Endothelial cell (in vitro differentiated cells): ENCODE measurements around the gene WDR77. TPM values are rescaled to one million over a fixed set of nuclear protein-coding genes. Genes with fewer than 3 reads are reported as not detected.

Experiments
- DNase-seq: peaks from one replicate; pipeline ENCODE4 v3.0.0; 2021; ENCODE audit warnings: low spot score
- H3K27ac Mint-ChIP-seq: one replicate; pipeline ENCODE4 v1.8.0; 2021; ENCODE audit warnings: mixed read lengths, inconsistent platforms; ENCODE audit not compliant: unreplicated experiment
- H3K27me3 Mint-ChIP-seq: one replicate; pipeline ENCODE4 v1.8.0; 2021; ENCODE audit warnings: mild to moderate bottlenecking, moderate library complexity, mixed read lengths, inconsistent platforms; ENCODE audit not compliant: unreplicated experiment
- H3K36me3 Mint-ChIP-seq: one replicate; pipeline ENCODE4 v1.8.0; 2021; ENCODE audit warnings: mild to moderate bottlenecking, low read depth, mixed read lengths, inconsistent platforms; ENCODE audit not compliant: unreplicated experiment
- H3K4me1 Mint-ChIP-seq: one replicate; pipeline ENCODE4 v1.8.0; 2021; ENCODE audit warnings: mild to moderate bottlenecking, mixed read lengths, inconsistent platforms; ENCODE audit not compliant: unreplicated experiment
- H3K4me3 Mint-ChIP-seq: one replicate; pipeline ENCODE4 v1.8.0; 2021; ENCODE audit warnings: mild to moderate bottlenecking, mixed read lengths, inconsistent platforms; ENCODE audit not compliant: unreplicated experiment
- H3K9me3 Mint-ChIP-seq: one replicate; pipeline ENCODE4 v1.8.0; 2021; ENCODE audit warnings: mixed read lengths, inconsistent platforms; ENCODE audit not compliant: unreplicated experiment
- CTCF ChIP-seq: fragments of 200-600 bp; sonication (generic); IDR thresholded peaks from one replicate; pipeline ENCODE4 v1.5.0; 2021; ENCODE audit warnings: antibody characterized with exemption; ENCODE audit not compliant: unreplicated experiment
- total RNA-seq: library from RNA; stranded (reverse); fragmentation: NEBNext Ultra II Directional; extraction: Animal tissue kit (Norgen Biotek cat#: 25700); gene quantifications from one replicate; pipeline ENCODE4 v1.2.1, GENCODE V29; 2021; ENCODE audit not compliant: unreplicated experiment

WDR77 gene
- total RNA-seq, 1 donor from 2014 or later: 46.2 TPM

GRCh38 chr1:111402083-111402482 is 47.0 kb downstream of the WDR77 start:
- H3K9me3 Mint-ChIP-seq: no peaks in the 10 kb centered on the region
- H3K4me3 Mint-ChIP-seq: no peak overlapping the region
- DNase-seq: no peak
- H3K4me1 Mint-ChIP-seq: peaks cover 5% of the 10 kb centered on the region
- no peak for TF ChIP-seq CTCF
- no peak overlapping the region for H3K27ac Mint-ChIP-seq
- H3K36me3 Mint-ChIP-seq: no peaks in the 10 kb centered on the region
- H3K27me3 Mint-ChIP-seq: no peaks in the 10 kb centered on the region

- peak; percentile 53 for DNase-seq
These were observed 49.1 kb downstream of the WDR77 start for GRCh38 chr1:111399792-111400610.

GRCh38 chr1:111392460-111392945 is 56.6 kb downstream of the WDR77 start:
- no peaks in the 10 kb centered on the region for H3K9me3 Mint-ChIP-seq
- no peak for TF ChIP-seq CTCF
- DNase-seq: no peak
- no peaks in the 10 kb centered on the region for H3K4me1 Mint-ChIP-seq
- no peak overlapping the region for H3K4me3 Mint-ChIP-seq
- H3K36me3 Mint-ChIP-seq: no peaks in the 10 kb centered on the region
- no peak overlapping the region for H3K27ac Mint-ChIP-seq
- peaks cover 2% of the 10 kb centered on the region for H3K27me3 Mint-ChIP-seq

More at GRCh38 chr1:111399792-111400610, 49.1 kb downstream of the WDR77 start:
- H3K4me3 Mint-ChIP-seq: no peak overlapping the region
- no peaks in the 10 kb centered on the region for H3K9me3 Mint-ChIP-seq
- H3K4me1 Mint-ChIP-seq: no peaks in the 10 kb centered on the region
- no peak overlapping the region for H3K27ac Mint-ChIP-seq
- H3K36me3 Mint-ChIP-seq: no peaks in the 10 kb centered on the region
- peak; percentile 77 for TF ChIP-seq CTCF
- H3K27me3 Mint-ChIP-seq: peaks cover 2% of the 10 kb centered on the region

GRCh38 chr1:111392042-111392441 is 57.0 kb downstream of the WDR77 start:
- TF ChIP-seq CTCF: no peak
- DNase-seq: no peak
- Mint-ChIP-seq H3K27me3 (peaks cover 2% of the 10 kb centered on the region), H3K4me1 (no peaks in the 10 kb centered on the region), H3K9me3 (no peaks in the 10 kb centered on the region), H3K4me3 (no peak overlapping the region), H3K36me3 (no peaks in the 10 kb centered on the region), H3K27ac (no peak overlapping the region)

Other genes with a start within 250 kb of the WDR77 start
- gene DENND2D, start 248.6 kb downstream of the WDR77 start, total RNA-seq: 3.6 TPM
- gene CHI3L2, start 221.5 kb downstream of the WDR77 start, total RNA-seq: 1.3 TPM
- not detected for gene CHIA, start 158.4 kb downstream of the WDR77 start, total RNA-seq
- 3.4 TPM for gene OVGP1, start 21.5 kb downstream of the WDR77 start, total RNA-seq
- gene ATP5PB, start 208 bp upstream of the WDR77 start, total RNA-seq: 211 TPM
- gene C1orf162, start 24.7 kb upstream of the WDR77 start, total RNA-seq: 0.95 TPM
- gene ADORA3, start 54.4 kb upstream of the WDR77 start, total RNA-seq: 0.13 TPM
- 1.1 TPM for gene TMIGD3, start 54.4 kb upstream of the WDR77 start, total RNA-seq
- 41.7 TPM for gene RAP1A, start 170.5 kb upstream of the WDR77 start, total RNA-seq